GM12875 (cell line): ENCODE results near the gene AHCYL2.

Experiments used
- H3K4me3 ChIP-seq: one replicate; pipeline ENCODE4 v1.5.1; 2011; ENCODE audit warnings: low read depth, low read length, control low read depth
- CTCF ChIP-seq: IDR thresholded peaks from 2 replicates; pipeline ENCODE4 v1.5.1; 2011; ENCODE audit warnings: low read depth, mild to moderate bottlenecking, control low read depth, inconsistent platforms, low read length, moderate library complexity, borderline replicate concordance; ENCODE audit not compliant: insufficient read depth

AHCYL2 gene

DNA sequence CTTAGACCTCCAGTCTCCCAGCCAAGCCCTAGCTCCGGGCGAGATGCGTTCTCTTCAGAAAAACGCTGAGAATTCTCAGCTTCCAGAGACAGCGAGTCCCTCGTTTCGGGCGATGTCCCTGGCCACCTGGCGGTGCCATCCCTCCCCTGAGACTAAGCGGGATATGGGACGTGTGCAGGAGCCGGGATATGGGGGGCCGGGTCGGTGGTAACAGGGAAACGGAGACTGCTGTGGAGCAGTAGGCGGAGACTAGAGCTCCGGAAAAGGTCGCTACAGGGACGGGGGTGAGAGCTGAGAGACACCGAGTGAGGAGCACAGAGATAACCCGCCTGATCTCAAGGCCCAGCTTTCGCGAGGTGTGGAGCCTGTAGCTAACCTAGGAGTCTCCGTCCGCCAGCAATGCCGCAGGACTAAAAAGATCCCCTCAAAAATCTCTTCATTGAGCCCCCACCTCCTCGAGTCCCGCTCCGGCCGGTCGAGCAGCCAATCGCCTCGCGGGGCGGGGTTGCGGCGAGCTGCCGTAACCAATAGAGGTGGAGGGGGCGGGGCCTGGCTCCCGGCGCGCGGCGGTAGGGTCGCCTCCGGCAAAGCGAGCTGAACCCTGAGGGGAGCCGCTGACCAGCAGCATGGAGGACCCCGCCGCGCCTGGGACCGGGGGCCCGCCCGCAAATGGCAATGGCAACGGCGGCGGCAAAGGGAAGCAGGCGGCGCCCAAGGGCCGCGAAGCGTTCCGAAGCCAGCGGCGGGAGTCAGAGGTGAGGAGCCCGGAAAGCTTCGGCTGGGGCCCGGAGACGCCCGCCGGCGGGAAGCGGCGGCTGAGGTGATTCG, 209.2 kb downstream of the AHCYL2 start, which contains the start of gene STRIP2:
Gene STRIP2, plus strand, starts transcription at position 586 of the 828 bp plus-strand sequence. Its CDS starts 41 bp downstream, at position 627.
- H3K4me3 ChIP-seq = peak within 1 kb of the TSS; percentile 87
- TF ChIP-seq CTCF = no peak

GRCh38 chr7:129434675-129435318, 210.0 kb downstream of the AHCYL2 start:
- peak overlapping the region; percentile 87 for H3K4me3 ChIP-seq
- TF ChIP-seq CTCF = no peak

DNA sequence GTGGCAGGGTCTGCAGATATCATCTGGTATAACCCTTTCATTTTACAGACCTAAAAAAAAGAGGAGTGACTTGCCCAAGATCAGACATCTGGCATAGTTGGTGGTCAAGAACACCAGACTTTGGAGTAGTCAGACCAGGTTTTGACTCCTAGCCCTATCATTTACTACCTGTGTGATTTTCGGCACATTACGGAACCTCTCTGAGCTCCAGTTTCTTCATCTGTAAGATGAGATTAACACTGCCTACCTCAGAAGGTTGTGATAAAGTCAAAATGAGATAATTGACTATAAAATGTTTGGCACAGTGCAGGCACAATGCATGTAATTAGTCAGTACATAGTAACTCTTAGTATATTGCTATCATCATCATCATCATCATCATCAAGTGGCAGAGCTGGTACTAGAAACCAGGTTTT, 210.6 kb downstream of the AHCYL2 start:
- no peak overlapping the region for H3K4me3 ChIP-seq
- no peak for TF ChIP-seq CTCF

DNA sequence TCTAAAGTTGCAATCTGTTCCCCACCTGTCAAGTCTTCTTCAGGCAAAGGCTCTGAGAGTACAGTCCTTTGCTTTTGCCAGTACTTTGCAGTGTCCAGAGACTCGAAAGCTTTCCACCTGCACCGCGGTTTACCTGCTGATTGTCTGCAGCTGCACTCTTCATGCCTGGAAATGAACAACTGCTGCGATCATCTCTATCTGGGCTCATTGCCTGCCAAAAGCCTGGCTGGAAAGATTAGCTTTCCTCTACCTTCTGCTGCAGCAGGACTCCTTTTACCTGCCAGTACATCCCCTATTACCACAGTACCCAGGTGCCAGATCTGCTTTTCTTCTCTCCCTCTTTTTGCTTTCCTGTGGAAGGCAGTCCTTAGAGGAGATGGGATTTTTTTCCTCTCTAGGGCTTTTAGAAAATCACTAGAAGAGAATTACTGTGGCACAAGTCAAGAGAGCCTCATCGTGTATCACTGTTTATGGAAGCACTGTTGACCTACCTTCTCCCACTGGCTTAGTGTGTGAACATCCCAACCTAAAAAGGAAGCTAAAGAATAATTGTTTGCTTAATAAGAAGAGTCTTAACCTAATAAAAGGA, 211.6 kb downstream of the AHCYL2 start:
- TF ChIP-seq CTCF = no peak
- no peak overlapping the region for H3K4me3 ChIP-seq

- no peak for TF ChIP-seq CTCF
- no peak overlapping the region for H3K4me3 ChIP-seq
Observed at GRCh38 chr7:129437190-129437589, 212.4 kb downstream of the AHCYL2 start.

GRCh38 chr7:129438281-129438838, 213.5 kb downstream of the AHCYL2 start:
- H3K4me3 ChIP-seq = no peak overlapping the region
- no peak for TF ChIP-seq CTCF
